HepG2 (cell line): Measurements from ENCODE around the gene NOC3L. TPM values are rescaled to one million over a fixed set of nuclear protein-coding genes. Genes with fewer than 3 reads are reported as not detected.

ENCODE experiments used
- ETV5 ChIP-seq: IDR thresholded peaks from 2 replicates; pipeline ENCODE4 v1.6.1; 2018; ENCODE audit warnings: missing biosample characterization, missing genetic modification reagents, inconsistent platforms, borderline replicate concordance
- HNF1B ChIP-seq: sonication (generic); formaldehyde crosslinking; IDR thresholded peaks from 2 replicates; pipeline ENCODE4 v1.5.1; 2020; ENCODE audit warnings: mild to moderate bottlenecking, moderate library complexity, missing genetic modification reagents
- JARID2 ChIP-seq: sonication (generic); formaldehyde crosslinking; IDR thresholded peaks from 2 replicates; pipeline ENCODE4 v1.8.1; 2023; ENCODE audit warnings: missing genetic modification reagents, inconsistent platforms; ENCODE audit not compliant: insufficient replicate concordance
- MAFK ChIP-seq, 2 experiments: IDR thresholded peaks in 1 of 2; conservative IDR thresholded peaks in 1 of 2; 2 replicates each; pipeline ENCODE4 v1.6.1; 2011; ENCODE audit warnings: improper control_type of control experiment in 2 of 2, low read length in 2 of 2
- NFIB ChIP-seq: sonication (generic); formaldehyde crosslinking; IDR thresholded peaks from 2 replicates; pipeline ENCODE4 v1.9.0; 2021; ENCODE audit warnings: missing genetic modification reagents, mild to moderate bottlenecking, borderline replicate concordance
- NRL ChIP-seq: sonication (generic); formaldehyde crosslinking; IDR thresholded peaks from 2 replicates; pipeline ENCODE4 v1.5.0; 2020; ENCODE audit warnings: missing genetic modification reagents, mild to moderate bottlenecking, moderate library complexity, borderline replicate concordance
- STAT6 ChIP-seq: sonication (generic); formaldehyde crosslinking; IDR thresholded peaks from 2 replicates; pipeline ENCODE4 v1.4.0; 2020; ENCODE audit warnings: missing genetic modification reagents, mild to moderate bottlenecking, borderline replicate concordance
- TFDP1 ChIP-seq: IDR thresholded peaks from 2 replicates; pipeline ENCODE4 v1.6.1; 2016; ENCODE audit warnings: missing compliant biosample characterization, missing genetic modification reagents, borderline replicate concordance
- TP53 ChIP-seq: sonication (generic); formaldehyde crosslinking; conservative IDR thresholded peaks from 2 replicates; pipeline ENCODE4 v1.4.0; 2020; ENCODE audit warnings: missing genetic modification reagents
- ZBTB39 ChIP-seq: sonication (generic); formaldehyde crosslinking; IDR thresholded peaks from 2 replicates; pipeline ENCODE4 v1.5.0; 2020; ENCODE audit warnings: missing genetic modification reagents
- ZBTB7B ChIP-seq: sonication (generic); formaldehyde crosslinking; IDR thresholded peaks from 2 replicates; pipeline ENCODE4 v1.4.0; 2020; ENCODE audit warnings: missing genetic modification reagents
- ZNF605 ChIP-seq: sonication (generic); formaldehyde crosslinking; IDR thresholded peaks from 2 replicates; pipeline ENCODE4 v1.8.0; 2022; ENCODE audit warnings: mild to moderate bottlenecking, missing genetic modification reagents
- ZNF770 ChIP-seq: sonication (generic); formaldehyde crosslinking; IDR thresholded peaks from 2 replicates; pipeline ENCODE4 v1.5.0; 2020; ENCODE audit warnings: mild to moderate bottlenecking, missing genetic modification reagents
- polyA plus RNA-seq, 8 experiments: library from polyadenylated mRNA; depleted of rRNA in 3 of 8; stranded (reverse) in 7 of 8; unstranded in 1 of 8; fragments of >200 nt; fragmentation: Illumina TruSeq in 4 of 8; extraction: Trizol in 4 of 8; gene quantifications; 2 replicates each; pipeline versions ENCODE4 v1.2.1 to v1.2.3, GENCODE V29; 2011 to 2016; ENCODE audit warnings: low read depth in 4 of 8, missing spikeins in 1 of 8, mixed read lengths in 1 of 8; ENCODE audit not compliant: insufficient read depth in 1 of 8
- total RNA-seq, 5 experiments: library from RNA; depleted of rRNA; stranded (reverse); fragments of >200 nt; fragmentation: Illumina TruSeq; extraction: Trizol; gene quantifications; 2 replicates each; pipeline ENCODE4 v1.2.3, GENCODE V29; 2016; ENCODE audit warnings: low read depth in 1 of 5

NOC3L gene
- total and polyA plus RNA-seq, 2 of the 13 experiments (the other 11 are each of a cell fraction or from before 2014, with no cell fraction given), result 7.8 to 36.6 TPM

GRCh38 chr10:94402204-94402842 lies 39.6 kb upstream of the NOC3L start, which contains the start of gene TBC1D12 (continued):
- TF ChIP-seq ZNF605 (CRISPR knock-in tag) (peak; percentile 70; the same call in 1 of the 2 replicates), TP53 (CRISPR knock-in tag) (0 out of 2 replicates have a peak, but pooled peaks have one; percentile 42), NRL (CRISPR knock-in tag) (0 out of 2 replicates have a peak, but pooled peaks have one; percentile 53), MAFK (conservative IDR thresholded peaks at IDR 0.05 in 1 of 2, IDR thresholded peaks at IDR 0.05 in 1 of 2; ENCODE audit: low read length in 2 of 2) (peak; percentile 20 to 43; a peak in 1 of 4 replicates), TFDP1 (CRISPR knock-in tag) (peak; percentile 81; the same call in 1 of the 2 replicates), JARID2 (CRISPR knock-in tag) (peak; percentile 46), ZBTB39 (peak; percentile 65; the same call in 1 of the 2 replicates), ZNF770 (CRISPR knock-in tag) (peak; percentile 90), HNF1B (CRISPR knock-in tag) (0 out of 2 replicates have a peak, but pooled peaks have one; percentile 34), ZBTB7B (CRISPR knock-in tag) (peak; percentile 52; the same call in 1 of the 2 replicates), ETV5 (CRISPR knock-in tag) (peak; percentile 32; the same call in 1 of the 2 replicates), STAT6 (CRISPR knock-in tag) (no peak), NFIB (CRISPR knock-in tag) (no peak)
